GM18909 (cell line): ENCODE measurements around the gene ZFP92.

Experiments used
- ATAC-seq: cut with Tn5 transposase; IDR thresholded peaks from one replicate; pipeline ENCODE4 v1.9.1; 2021; ENCODE audit warnings: mild to moderate bottlenecking; ENCODE audit not compliant: unreplicated experiment, poor library complexity

The ZFP92 gene

DNA sequence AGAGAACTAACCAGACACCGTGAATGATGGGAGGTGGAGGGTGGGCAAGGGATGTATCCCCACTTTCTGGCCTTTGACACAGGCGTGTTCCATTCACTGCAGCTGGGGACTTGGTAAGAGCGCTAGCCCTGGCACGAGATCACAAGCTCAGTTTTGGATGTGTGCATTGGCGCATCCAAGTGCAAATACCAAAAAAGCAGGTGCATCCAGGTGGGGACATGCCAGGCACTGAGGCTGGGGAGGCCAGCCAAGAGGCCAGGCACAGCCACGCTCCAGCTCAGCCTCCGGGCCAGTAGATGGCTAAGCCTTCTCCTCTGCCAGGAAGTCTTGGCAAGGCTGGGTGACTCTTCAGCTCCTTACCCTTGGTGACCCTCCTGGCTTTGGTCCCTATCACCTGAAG is 4.4 kb upstream of the ZFP92 start:
- ATAC-seq, result no peak

DNA sequence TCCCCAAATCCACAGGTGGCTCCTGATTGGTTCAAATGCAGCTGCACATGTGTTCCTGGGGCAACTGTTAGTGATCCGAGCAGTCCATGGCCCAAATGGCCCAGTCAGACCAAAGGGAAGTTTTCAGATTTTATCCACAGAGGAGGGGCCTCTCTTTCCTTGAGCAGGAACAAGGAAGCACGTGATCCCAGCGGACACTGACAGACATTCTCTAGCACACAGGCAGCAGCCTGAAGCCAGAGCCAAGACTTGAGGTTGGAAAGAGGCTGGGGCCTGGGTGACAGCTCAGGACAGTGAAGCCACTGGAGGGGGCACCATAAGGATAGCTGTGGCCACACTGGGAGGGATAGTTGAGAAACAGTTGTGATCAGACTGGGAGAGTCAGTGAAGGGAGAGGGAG is 3.5 kb upstream of the ZFP92 start:
- ATAC-seq, result no peak

DNA sequence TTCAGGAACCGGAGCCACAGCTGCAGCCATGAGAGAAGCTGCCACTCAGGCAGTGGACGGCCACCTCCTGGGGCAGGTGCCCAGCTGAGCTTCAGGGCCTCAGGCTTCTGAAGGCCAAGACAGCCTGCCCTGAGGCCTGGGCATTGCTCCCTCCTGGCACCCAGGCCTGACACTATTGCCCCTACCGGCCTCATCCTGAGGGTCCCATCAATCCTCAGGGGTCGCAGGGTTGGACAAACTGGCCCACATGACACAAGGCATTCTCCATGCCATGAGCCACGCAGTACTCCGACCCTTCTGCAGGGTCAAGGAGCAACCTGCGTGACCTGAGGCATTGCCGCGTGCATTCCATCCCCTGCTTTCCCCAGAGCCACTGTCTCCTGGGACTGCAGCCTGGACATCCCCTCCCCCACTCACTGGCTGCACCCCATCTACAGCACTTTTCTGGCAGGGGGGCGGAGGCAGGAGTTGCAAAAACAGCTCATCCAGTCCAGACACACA is 3.0 kb upstream of the ZFP92 start:
- no peak for ATAC-seq

DNA sequence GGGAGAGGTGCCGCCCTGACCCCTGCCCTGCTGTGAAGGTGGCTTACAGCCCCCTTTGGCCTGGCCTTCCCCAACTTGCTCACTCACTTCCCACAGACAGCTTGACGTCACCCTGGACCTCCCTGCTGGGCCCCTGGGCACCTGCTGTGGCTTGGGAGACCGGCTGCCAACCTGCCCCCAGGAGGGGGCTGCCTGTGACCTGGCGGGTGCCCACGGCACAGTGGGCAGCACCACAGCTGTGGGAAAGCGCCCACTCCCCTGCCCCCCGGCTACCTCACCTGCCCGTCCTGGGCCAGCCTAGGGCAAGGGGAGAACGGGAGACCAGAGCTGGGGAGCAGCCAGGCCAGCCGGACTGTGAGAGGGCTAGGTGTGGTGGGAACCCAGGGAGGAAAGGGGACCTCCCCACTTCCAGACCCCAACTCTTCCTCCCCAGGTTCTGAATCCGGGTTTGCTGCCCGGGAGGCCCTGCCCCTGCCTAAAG is 2.4 kb upstream of the ZFP92 start:
- ATAC-seq, result no peak

DNA sequence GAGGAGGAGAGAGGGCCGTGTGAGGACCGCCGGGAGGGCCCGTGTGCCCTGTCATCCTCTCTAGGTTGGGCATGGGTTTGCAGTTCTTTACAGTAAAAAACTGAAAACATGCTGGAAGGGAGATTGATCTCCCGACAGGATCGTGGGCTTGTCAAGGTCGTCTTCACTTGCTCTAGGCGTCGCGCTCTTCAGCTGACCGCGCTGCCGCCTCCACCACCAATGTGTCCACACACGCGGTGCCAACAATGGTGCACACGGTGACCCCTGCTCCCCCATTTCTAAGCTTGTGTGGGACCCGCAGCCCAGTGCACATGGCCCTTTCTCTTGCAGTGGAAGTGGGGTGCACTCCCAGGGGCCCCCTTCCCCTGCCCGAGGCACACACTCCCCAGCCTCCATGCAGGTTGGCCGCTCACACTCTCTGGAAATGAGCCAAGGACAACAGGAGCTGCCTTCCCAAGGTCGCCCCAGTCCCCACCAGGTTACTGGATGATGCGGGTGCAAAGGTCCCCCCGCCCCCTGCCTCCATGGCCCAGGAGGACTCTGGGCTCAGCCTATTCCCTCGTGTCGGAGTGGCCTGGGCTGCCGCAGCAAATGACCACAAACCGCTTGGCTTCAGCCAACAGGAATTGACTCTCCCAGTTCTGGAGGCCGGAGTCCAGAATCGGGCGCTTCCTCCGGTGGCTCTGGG is 1.7 kb upstream of the ZFP92 start:
- ATAC-seq, result no peak

DNA sequence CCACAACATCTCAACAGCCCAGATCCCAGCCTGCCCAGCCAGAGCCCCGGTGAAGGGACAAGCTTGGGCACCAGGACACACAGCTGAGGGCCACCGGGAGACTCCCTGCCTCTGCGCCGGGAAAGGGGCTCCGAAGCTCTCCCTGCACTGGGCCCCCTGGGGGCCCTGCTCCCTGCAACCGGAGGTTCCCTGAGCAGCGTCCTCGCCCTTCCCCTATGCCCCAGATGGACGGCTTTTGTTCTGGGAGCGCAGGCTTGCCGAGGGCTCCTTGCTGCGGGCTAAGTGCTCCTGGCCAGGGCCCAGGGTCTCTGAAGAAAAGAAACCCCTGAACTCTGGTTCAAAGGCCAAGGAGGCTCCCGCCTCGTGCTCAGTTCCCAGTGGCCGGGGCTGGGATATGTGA is 899 bp upstream of the ZFP92 start:
- no peak for ATAC-seq

DNA sequence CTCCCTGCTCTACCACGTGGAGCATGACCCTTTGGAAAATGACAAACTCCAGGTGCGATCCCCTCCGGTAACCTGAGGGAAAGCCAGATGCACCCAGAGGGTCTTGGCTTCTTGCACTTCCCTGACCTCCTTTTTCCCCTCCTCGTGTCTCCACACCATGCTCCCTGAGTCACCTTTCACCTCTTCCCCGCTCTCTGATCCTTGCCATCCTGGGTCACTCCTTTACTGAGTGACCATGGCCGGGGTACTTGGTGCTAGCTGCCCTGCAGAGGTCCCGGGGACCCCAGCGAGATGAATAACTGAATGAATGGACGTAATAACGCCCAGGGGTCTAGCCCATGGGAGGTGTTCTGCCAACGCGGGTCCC is 401 bp upstream of the ZFP92 start:
- no peak for ATAC-seq

DNA sequence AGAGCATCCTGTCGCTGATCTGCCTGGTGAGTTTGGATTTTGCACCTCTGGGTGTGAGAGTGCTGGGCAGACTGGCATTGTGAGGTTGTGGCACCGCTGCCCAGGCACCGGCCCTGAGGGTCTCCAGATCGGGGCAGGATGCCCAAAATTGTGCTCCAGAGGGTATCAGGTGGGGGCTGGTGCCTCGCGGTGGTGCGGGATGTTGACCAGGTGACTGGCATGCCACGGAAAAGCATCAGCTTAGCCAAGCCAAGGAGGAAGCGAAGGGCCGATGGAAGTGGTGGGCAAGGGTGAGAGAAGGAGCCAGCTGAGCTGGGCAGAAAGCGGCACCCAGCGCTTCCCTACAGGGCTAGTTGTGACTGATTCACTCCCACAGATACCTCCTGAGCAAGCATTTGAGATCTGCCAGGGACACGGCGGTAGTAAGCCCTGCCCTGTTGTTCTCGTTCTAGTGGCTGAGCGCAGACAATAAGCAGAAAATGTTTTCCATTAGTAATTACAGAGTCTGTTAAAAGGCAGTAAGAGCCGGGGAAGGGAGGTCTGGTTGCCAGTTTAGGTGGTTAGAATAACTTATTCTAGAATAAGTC is 809 bp downstream of the ZFP92 start:
- no peak for ATAC-seq

DNA sequence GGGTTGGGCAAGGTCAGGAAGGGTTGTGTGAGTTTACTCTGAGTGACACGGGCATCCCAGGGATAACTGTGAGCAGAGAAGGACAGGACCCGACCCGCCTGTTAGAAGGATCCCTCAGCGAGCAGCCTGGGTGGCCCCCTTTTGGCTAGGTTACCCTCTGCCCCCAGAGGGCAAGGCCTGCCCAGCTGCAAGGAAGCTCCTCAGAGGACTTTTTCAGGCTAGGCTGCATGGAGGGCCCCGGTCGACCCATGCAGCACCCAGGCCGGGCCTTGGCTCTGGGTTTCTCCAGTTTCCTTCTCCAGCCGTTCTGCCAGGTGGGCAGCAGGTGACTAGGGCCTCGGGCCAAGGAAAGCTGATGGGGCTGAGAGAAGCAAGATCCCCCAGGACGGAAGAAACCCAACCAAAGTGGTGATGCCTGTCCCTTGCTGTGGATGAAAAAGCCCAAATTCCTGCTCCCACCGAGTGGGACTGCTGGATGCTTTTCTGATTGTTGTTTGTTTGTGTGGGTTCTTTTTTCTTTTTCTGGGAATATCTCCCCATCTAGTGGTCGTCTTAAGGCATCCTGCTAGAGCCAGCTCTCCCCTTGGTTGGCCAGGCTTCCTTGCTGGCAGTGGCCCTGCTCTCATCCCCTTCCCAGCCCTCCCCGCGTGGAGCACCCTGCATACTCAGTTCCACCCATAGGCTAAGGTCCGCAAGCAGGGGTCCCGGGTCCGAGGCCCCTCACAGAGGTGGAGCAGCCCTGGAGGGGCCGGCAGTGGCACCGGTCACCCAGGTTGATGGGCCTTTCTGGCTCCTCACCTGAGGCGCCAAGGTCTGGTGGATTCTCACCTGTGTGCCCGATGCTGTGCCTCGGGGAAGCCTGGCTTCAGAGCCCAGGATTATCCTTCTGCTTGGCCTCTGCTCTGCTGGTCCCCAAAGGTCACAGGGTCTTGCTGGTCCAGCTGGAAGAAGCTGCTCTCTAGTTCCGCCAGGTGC is 1.8 kb downstream of the ZFP92 start:
- ATAC-seq, result no peak

DNA sequence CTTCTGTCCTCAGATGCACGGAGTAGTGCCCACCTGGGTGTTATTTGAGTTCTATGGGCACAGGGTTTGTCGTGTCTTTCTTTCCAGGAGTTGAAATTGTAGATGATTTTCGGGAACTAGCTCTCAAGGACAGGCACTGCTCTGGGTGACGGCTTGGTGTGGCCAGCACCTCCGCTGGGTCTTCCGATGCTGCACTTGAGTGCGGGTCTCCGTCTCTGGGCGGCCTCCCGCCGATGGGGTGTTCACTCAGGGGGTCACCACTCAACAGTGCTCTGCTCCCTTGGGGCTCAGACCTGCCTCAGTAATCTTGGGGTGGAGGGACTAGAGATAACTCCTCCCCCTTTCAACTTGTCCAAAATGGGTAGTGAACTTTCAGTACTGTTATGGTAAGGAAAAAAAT is 2.5 kb downstream of the ZFP92 start:
- ATAC-seq, result no peak

DNA sequence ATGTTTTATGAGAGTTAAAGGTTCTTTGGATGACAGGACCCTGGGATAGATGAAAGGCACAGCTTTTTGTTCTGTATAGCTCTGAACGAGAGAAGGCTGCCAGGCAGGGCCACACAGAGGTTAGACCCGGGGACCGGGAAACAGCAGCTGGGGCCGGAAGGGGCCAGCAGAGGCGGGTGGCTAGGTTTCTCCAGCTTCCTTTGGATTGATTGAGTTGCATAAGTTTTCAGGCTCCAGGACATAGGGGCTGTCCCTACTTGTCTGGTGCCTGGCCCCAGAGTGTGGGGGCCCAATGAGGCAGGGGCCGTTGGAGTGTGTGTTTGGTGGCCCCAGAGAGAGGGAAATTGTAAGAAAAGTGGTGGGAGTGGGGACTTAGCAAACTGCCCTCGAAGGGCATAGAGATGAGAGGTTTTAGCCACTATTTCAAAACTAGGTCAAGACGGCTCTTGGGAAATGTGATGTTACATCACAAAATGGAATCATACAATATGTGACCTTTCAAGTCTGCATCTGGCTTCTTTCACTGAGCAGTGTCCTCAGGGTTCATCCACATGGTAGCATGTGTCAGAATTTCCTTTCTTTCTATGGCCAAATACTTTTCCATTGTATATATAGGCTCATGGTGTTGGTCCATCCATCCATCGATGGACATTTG is 3.7 kb downstream of the ZFP92 start:
- ATAC-seq, result no peak

DNA sequence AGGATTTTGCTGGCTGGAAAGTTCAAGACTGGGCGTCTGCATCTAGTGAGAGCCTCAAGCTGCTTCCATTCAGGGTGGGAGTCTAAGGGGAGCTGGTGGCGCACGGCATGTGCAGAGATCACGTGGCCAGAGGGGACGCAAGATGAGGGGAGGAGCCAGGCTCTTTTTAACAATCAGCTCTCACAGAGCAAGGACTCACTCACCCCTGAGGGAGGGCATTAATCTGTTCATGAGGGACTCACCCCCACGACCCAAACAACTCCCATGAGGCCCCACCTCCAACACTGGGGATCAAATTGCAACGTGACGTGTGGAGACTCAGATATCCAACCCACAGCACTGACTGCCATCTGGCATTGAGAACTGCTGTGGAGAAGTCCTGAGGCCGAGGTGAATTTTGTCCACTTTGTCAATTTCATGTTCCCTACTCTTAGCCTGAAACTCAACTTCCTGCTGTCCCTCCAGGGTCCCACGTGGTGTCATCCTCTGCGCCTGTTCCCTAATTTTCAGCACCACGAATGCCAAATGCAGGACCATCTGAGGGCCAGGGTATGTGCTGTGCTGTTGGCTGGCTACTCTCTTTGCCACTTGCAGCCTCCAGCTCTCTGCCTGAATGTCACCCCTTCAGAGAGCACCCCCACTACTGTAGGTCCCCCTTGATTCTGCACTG is 5.6 kb downstream of the ZFP92 start:
- no peak for ATAC-seq

DNA sequence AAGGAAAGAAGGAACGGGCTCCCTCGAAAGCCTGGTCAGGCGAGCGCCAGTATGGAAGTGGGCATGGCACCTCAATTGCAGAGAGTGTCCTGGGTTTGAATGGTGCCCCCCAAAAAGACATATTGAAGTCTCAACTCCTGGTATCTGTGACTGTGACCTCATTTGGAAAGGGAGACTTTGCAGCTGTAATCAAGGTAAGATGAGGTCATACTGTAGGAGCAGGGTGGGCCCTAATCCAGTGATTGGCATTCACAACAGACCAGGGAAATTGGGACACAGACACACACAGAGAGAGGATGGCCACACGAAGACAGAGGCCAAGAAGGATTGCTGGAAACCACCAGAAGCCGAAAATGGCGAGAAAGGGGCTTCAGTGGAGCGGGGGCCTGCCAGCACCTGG is 6.4 kb downstream of the ZFP92 start:
- ATAC-seq, result no peak

DNA sequence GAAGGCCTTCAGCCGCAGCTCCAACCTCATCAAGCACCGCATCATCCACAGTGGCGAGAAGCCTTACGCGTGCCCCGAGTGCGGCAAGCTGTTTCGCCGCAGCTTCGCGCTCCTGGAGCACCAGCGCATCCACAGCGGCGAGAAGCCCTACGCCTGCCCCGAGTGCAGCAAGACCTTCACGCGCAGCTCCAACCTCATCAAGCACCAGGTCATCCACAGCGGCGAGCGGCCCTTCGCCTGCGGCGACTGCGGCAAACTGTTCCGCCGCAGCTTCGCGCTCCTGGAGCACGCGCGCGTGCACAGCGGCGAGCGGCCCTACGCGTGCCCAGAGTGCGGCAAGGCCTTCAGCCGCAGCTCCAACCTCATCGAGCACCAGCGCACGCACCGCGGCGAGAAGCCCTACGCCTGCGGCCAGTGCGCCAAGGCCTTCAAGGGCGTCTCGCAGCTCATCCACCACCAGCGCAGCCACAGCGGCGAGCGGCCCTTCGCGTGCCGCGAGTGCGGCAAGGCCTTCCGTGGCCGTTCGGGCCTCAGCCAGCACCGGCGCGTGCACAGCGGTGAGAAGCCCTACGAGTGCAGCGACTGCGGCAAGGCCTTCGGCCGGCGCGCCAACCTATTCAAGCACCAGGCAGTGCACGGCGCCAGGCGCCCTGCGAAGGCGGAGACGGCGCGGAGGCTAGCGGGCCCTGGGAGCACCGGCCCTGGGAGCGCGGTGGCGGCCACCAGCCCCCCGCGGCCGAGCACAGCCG is 9.8 kb downstream of the ZFP92 start:
- ATAC-seq, result no peak

DNA sequence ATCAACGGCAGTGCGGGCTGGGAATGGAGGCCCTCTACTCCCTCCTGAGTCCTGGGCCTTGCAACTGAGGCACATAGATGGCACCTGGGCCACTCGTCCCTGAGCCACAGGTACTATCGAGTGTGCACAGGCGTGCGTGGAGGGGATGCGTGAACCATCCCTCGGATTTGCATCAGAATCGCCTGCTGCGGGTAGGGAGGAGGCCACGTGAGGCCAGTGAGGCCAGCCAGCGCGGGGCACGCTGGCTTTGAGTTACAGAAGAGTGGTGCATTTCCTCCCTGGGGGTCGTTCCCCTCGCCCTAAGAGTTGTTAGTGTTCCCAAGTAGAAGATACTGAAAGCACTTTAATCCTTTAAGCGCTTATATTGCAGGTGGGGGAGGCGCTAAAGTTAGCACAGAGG is 10.6 kb downstream of the ZFP92 start:
- ATAC-seq, result no peak

DNA sequence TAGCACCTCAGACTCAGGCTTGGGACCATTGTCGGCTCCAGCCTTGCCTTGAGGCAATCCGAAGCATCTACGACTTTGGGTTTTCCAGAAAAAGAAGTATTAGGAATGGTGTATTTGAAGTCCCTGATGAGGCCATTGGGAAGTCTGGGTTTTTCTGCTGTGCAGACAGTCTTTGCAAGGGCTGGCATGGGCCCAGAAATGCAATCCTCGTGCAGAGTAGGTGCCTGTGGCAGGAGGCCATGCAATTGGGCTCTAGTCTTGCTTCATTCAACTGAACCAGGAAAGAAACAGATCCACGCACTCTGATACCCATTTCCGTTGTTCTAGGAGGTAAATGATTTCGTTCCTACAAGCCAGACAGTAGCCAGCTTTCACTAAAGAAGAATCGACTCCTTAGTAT is 12.4 kb downstream of the ZFP92 start:
- no peak for ATAC-seq

DNA sequence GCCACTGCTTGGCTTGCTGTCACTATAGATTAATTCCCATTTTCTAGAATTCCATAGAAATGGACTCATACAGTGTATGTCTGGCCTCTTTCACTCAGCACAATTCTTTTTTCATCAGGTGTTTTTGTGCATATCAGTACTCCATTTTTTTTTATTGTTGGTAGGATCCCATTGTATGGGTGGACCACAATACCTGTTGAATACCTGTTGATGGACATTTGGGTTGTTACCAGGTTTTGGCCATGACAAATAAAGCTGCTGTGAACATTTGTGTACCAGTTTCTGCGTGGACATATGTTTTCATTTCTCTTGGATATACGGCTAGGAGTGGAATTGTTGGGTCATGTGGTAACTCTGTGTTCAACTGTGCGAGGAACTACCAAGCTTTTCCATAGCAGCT is 14.9 kb downstream of the ZFP92 start:
- no peak for ATAC-seq

DNA sequence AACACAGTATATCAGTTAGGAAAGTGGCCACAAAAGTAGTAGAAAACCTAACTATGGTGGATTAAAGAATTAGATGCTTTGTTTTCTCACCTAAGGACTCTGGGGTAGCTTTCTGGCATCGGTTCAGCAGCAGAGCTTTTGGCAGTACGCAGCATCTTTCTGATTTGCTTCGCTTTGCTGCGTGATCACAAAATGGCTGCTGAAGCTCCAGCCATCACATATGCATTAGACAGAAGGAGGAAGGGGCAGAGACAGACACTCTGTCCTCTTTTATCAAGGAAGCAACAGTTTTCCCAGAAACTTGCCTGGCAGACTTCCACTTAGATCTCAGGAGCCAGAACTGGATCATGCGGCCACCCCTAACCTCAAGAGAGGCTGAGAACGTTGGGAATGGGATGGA is 19.5 kb downstream of the ZFP92 start:
- no peak for ATAC-seq

DNA sequence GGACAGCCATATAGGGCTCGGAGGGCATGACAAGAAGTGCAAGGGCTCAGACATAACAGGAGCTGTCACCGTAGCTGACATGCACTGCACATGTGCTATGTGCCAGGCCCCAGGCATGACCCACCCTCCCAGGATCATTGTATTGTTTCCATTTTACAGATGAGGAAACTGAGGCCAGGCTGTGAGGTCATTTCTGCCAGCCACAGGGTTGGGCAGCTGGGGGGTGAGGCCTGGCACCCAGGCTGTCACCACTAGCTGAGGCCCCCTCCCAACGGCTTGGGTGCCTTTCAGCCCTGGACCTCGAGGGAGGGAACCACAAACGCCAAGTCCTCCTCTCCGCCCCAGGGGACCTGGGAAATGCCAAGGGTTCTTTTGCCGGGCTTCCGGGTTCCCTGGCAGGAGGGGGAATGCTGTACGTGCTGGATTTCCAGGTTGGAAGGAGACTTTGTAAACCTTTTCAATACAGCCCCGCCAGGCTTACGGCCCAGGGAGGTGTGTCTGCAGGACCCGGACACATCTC is 21.9 kb downstream of the ZFP92 start:
- ATAC-seq, result no peak
